ENCODE data around the gene TMEM63C. TPM values are rescaled to one million over a fixed set of nuclear protein-coding genes. Genes with fewer than 3 reads are reported as not detected.

Gene TMEM63C
- total and polyA plus RNA-seq, 2 donors, result 0.24 to 0.64 TPM

DNA sequence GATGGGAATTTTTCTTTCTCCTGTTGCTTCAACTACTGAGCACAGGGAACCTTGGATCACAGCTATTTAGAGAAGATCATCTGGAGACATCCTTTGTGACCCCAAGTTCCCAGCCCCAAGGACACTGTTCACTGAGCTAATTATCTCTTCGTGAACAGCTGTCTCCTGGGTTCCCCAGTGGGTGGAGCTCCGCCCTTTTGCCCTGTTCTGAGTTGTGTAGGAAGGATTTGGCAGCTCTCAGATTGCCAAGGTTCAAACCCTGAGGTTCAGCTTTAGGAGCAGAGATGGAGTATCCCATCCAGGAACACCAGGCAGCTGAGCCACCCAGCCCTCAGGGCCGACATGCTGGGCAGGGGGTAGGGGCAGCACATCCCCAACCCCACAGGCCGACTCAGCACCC, 57.4 kb downstream of the TMEM63C start:
- no peaks in the 10 kb centered on the region for H3K36me3 ChIP-seq (ENCODE audit: control insufficient read depth in 2 of 2, insufficient read depth in 2 of 2, low read length in 1 of 2)
- no peak overlapping the region for H3K4me3 ChIP-seq (ENCODE audit: low read length in 2 of 2)
- H3K27ac ChIP-seq (ENCODE audit: low read depth in 1 of 2, low read length in 1 of 2), result no peak overlapping the region
- no peak for DNase-seq (ENCODE audit: low read depth in 6 of 9, low spot score in 9 of 9)
- 80% methylated on average over 4 of the region's 4 CpGs for WGBS
- no peaks in the 10 kb centered on the region for H3K4me1 ChIP-seq (ENCODE audit: control insufficient read depth in 2 of 2, insufficient read depth in 2 of 2, low read length in 2 of 2)
- H3K9me3 ChIP-seq (ENCODE audit: control insufficient read depth in 2 of 2, insufficient read depth in 1 of 2, low read length in 1 of 2), result no peaks in the 10 kb centered on the region
- no peaks in the 10 kb centered on the region for H3K27me3 ChIP-seq (ENCODE audit: control insufficient read depth in 2 of 2, insufficient read depth in 1 of 2, low read length in 1 of 2)

GRCh38 chr14:77239412-77239811, 57.8 kb downstream of the TMEM63C start:
- Histone ChIP-seq H3K36me3 (ENCODE audit: control insufficient read depth in 2 of 2, insufficient read depth in 2 of 2, low read length in 1 of 2) (no peaks in the 10 kb centered on the region), H3K27me3 (ENCODE audit: control insufficient read depth in 2 of 2, insufficient read depth in 1 of 2, low read length in 1 of 2) (no peaks in the 10 kb centered on the region), H3K4me3 (ENCODE audit: low read length in 2 of 2) (no peak overlapping the region), H3K9me3 (ENCODE audit: control insufficient read depth in 2 of 2, insufficient read depth in 1 of 2, low read length in 1 of 2) (no peaks in the 10 kb centered on the region), H3K27ac (ENCODE audit: low read depth in 1 of 2, low read length in 1 of 2) (no peak overlapping the region), H3K4me1 (ENCODE audit: control insufficient read depth in 2 of 2, insufficient read depth in 2 of 2, low read length in 2 of 2) (no peaks in the 10 kb centered on the region)
- no peak for DNase-seq (ENCODE audit: low read depth in 6 of 9, low spot score in 9 of 9)
- WGBS, result 98% methylated on average over 16 of the region's 16 CpGs

- no peaks in the 10 kb centered on the region for H3K9me3 ChIP-seq (ENCODE audit: control insufficient read depth in 2 of 2, insufficient read depth in 1 of 2, low read length in 1 of 2)
- H3K27ac ChIP-seq (ENCODE audit: low read depth in 1 of 2, low read length in 1 of 2), result no peak overlapping the region
- H3K27me3 ChIP-seq (ENCODE audit: control insufficient read depth in 2 of 2, insufficient read depth in 1 of 2, low read length in 1 of 2), result no peaks in the 10 kb centered on the region
- no peaks in the 10 kb centered on the region for H3K36me3 ChIP-seq (ENCODE audit: control insufficient read depth in 2 of 2, insufficient read depth in 2 of 2, low read length in 1 of 2)
- 92% methylated on average over 15 of the region's 15 CpGs for WGBS
- H3K4me1 ChIP-seq (ENCODE audit: control insufficient read depth in 2 of 2, insufficient read depth in 2 of 2, low read length in 2 of 2), result no peaks in the 10 kb centered on the region
- no peak overlapping the region for H3K4me3 ChIP-seq (ENCODE audit: low read length in 2 of 2)
- DNase-seq (ENCODE audit: low read depth in 6 of 9, low spot score in 9 of 9), result no peak
These were observed 58.8 kb downstream of the TMEM63C start for GRCh38 chr14:77240336-77240915.

- Histone ChIP-seq H3K27ac (ENCODE audit: low read depth in 1 of 2, low read length in 1 of 2) (no peak overlapping the region), H3K4me3 (ENCODE audit: low read length in 2 of 2) (no peak overlapping the region), H3K4me1 (ENCODE audit: control insufficient read depth in 2 of 2, insufficient read depth in 2 of 2, low read length in 2 of 2) (no peaks in the 10 kb centered on the region), H3K36me3 (ENCODE audit: control insufficient read depth in 2 of 2, insufficient read depth in 2 of 2, low read length in 1 of 2) (no peaks in the 10 kb centered on the region), H3K9me3 (ENCODE audit: control insufficient read depth in 2 of 2, insufficient read depth in 1 of 2, low read length in 1 of 2) (no peaks in the 10 kb centered on the region), H3K27me3 (ENCODE audit: control insufficient read depth in 2 of 2, insufficient read depth in 1 of 2, low read length in 1 of 2) (no peaks in the 10 kb centered on the region)
- 71% methylated on average over 2 of the region's 2 CpGs for WGBS
- no peak for DNase-seq (ENCODE audit: low read depth in 6 of 9, low spot score in 9 of 9)
These were observed 60.4 kb downstream of the TMEM63C start for GRCh38 chr14:77241955-77242354.

- no peaks in the 10 kb centered on the region for H3K4me1 ChIP-seq (ENCODE audit: control insufficient read depth in 2 of 2, insufficient read depth in 2 of 2, low read length in 2 of 2)
- WGBS, result 7% methylated on average over 12 of the region's 12 CpGs
- H3K27ac ChIP-seq (ENCODE audit: low read depth in 1 of 2, low read length in 1 of 2), result no peak overlapping the region
- no peaks in the 10 kb centered on the region for H3K36me3 ChIP-seq (ENCODE audit: control insufficient read depth in 2 of 2, insufficient read depth in 2 of 2, low read length in 1 of 2)
- H3K9me3 ChIP-seq (ENCODE audit: control insufficient read depth in 2 of 2, insufficient read depth in 1 of 2, low read length in 1 of 2), result no peaks in the 10 kb centered on the region
- H3K27me3 ChIP-seq (ENCODE audit: control insufficient read depth in 2 of 2, insufficient read depth in 1 of 2, low read length in 1 of 2), result no peaks in the 10 kb centered on the region
- DNase-seq (ENCODE audit: low read depth in 6 of 9, low spot score in 9 of 9), result no peak
- no peak overlapping the region for H3K4me3 ChIP-seq (ENCODE audit: low read length in 2 of 2)
These were observed 61.2 kb downstream of the TMEM63C start for GRCh38 chr14:77242752-77243151.

DNA sequence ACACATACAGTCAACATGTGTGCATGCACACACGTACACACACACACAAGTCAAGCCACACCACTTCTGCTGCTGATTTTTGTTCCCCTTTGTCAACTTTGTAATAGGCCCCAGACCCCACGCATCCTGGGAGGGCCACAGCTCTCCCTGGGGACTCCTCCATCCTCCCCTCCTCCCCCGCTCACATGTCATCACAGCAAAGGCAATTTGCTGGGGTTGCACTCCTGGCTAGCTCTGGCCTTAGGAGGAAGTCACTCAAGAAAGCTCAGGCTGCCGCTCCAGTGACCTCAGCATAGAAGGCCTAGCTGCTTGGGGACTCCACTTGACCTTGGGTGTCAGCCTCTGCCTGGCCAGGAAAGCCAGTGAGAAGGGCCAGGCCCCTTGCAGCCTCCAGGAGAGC, 62.3 kb downstream of the TMEM63C start:
- Histone ChIP-seq H3K4me3 (ENCODE audit: low read length in 2 of 2) (no peak overlapping the region), H3K4me1 (ENCODE audit: control insufficient read depth in 2 of 2, insufficient read depth in 2 of 2, low read length in 2 of 2) (no peaks in the 10 kb centered on the region), H3K27me3 (ENCODE audit: control insufficient read depth in 2 of 2, insufficient read depth in 1 of 2, low read length in 1 of 2) (no peaks in the 10 kb centered on the region), H3K9me3 (ENCODE audit: control insufficient read depth in 2 of 2, insufficient read depth in 1 of 2, low read length in 1 of 2) (no peaks in the 10 kb centered on the region), H3K27ac (ENCODE audit: low read depth in 1 of 2, low read length in 1 of 2) (no peak overlapping the region), H3K36me3 (ENCODE audit: control insufficient read depth in 2 of 2, insufficient read depth in 2 of 2, low read length in 1 of 2) (no peaks in the 10 kb centered on the region)
- DNase-seq (ENCODE audit: low read depth in 6 of 9, low spot score in 9 of 9), result no peak
- WGBS, result 94% methylated on average over 4 of the region's 4 CpGs

DNA sequence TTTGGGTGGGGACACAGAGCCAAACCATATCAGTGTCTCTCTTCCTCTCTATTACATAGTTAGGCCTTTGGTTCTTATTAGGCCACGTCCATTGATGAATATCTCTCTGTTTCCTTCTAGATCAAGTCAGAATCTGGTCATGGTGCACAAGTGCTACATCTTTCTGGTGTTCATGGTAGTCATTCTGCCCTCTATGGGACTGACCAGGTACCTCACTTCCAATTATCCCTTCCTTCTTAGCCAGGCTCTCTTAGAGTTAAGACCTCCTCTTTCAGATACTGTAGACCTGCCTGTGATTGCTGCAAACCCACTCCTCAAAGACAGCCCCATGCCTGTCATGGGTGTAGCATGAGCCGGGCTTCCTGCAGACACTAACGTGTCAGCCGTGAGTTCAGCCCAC, 64.2 kb downstream of the TMEM63C start:
- Histone ChIP-seq H3K4me3 (ENCODE audit: low read length in 2 of 2) (no peak overlapping the region), H3K27me3 (ENCODE audit: control insufficient read depth in 2 of 2, insufficient read depth in 1 of 2, low read length in 1 of 2) (no peaks in the 10 kb centered on the region), H3K9me3 (ENCODE audit: control insufficient read depth in 2 of 2, insufficient read depth in 1 of 2, low read length in 1 of 2) (no peaks in the 10 kb centered on the region), H3K27ac (ENCODE audit: low read depth in 1 of 2, low read length in 1 of 2) (no peak overlapping the region), H3K36me3 (ENCODE audit: control insufficient read depth in 2 of 2, insufficient read depth in 2 of 2, low read length in 1 of 2) (no peaks in the 10 kb centered on the region), H3K4me1 (ENCODE audit: control insufficient read depth in 2 of 2, insufficient read depth in 2 of 2, low read length in 2 of 2) (no peaks in the 10 kb centered on the region)
- 96% methylated on average over 4 of the region's 4 CpGs for WGBS
- no peak for DNase-seq (ENCODE audit: low read depth in 6 of 9, low spot score in 9 of 9)

DNA sequence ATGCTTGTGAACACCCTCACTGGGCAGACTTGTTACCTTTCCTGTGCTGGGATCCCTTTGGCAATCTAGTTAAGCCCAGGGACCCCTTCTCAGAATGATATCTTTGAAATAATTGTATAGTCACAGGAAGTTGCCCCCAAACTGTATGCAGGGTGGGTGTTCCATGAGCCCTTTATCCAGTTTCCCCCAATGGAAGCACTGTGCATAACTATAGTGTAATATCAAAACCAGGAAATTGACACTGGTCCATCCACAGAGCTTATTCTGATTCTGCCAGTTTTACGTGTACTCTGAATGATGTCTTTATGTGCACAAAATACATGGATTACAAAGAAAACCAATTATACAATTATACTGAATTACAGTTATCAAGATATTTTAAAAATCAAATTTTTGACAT, 65.2 kb downstream of the TMEM63C start:
- H3K4me3 ChIP-seq (ENCODE audit: low read length in 2 of 2), result no peak overlapping the region
- H3K27me3 ChIP-seq (ENCODE audit: control insufficient read depth in 2 of 2, insufficient read depth in 1 of 2, low read length in 1 of 2), result no peaks in the 10 kb centered on the region
- H3K4me1 ChIP-seq (ENCODE audit: control insufficient read depth in 2 of 2, insufficient read depth in 2 of 2, low read length in 2 of 2), result no peaks in the 10 kb centered on the region
- no peaks in the 10 kb centered on the region for H3K36me3 ChIP-seq (ENCODE audit: control insufficient read depth in 2 of 2, insufficient read depth in 2 of 2, low read length in 1 of 2)
- WGBS, result 98% methylated on average over 1 of the region's 1 CpG
- no peak overlapping the region for H3K27ac ChIP-seq (ENCODE audit: low read depth in 1 of 2, low read length in 1 of 2)
- H3K9me3 ChIP-seq (ENCODE audit: control insufficient read depth in 2 of 2, insufficient read depth in 1 of 2, low read length in 1 of 2), result no peaks in the 10 kb centered on the region
- no peak for DNase-seq (ENCODE audit: low read depth in 6 of 9, low spot score in 9 of 9)

DNA sequence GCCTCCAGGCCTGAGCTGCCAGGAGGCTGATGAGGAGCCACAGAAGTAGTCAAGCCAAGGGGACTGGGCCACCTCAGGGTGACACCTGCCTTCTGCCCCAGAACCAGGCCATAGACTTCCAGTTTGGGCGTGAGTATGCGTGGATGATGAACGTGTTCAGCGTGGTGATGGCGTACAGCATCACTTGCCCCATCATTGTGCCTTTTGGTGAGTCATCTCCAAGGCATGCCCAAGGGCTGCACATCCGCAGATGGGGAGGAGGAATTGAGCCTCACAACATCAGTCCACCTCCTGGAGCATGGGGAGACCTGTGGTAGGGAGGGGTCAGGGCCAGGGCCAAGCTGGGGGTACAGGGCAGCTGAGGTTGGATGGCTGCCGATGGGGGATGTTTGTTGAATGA, 67.1 kb downstream of the TMEM63C start:
- no peak for DNase-seq (ENCODE audit: low read depth in 6 of 9, low spot score in 9 of 9)

GRCh38 chr14:77249286-77249685, 67.7 kb downstream of the TMEM63C start:
- DNase-seq (ENCODE audit: low read depth in 6 of 9, low spot score in 9 of 9), result no peak
- Histone ChIP-seq H3K27ac (ENCODE audit: low read depth in 1 of 2, low read length in 1 of 2) (no peak overlapping the region), H3K9me3 (ENCODE audit: control insufficient read depth in 2 of 2, insufficient read depth in 1 of 2, low read length in 1 of 2) (no peaks in the 10 kb centered on the region), H3K27me3 (ENCODE audit: control insufficient read depth in 2 of 2, insufficient read depth in 1 of 2, low read length in 1 of 2) (no peaks in the 10 kb centered on the region), H3K4me1 (ENCODE audit: control insufficient read depth in 2 of 2, insufficient read depth in 2 of 2, low read length in 2 of 2) (no peaks in the 10 kb centered on the region), H3K4me3 (ENCODE audit: low read length in 2 of 2) (no peak overlapping the region), H3K36me3 (ENCODE audit: control insufficient read depth in 2 of 2, insufficient read depth in 2 of 2, low read length in 1 of 2) (no peaks in the 10 kb centered on the region)
- WGBS, result 96% methylated on average over 7 of the region's 7 CpGs

More for the DNA sequence above, 67.1 kb downstream of the TMEM63C start:
- WGBS, result 98% methylated on average over 7 of the region's 7 CpGs
- no peaks in the 10 kb centered on the region for H3K27me3 ChIP-seq (ENCODE audit: control insufficient read depth in 2 of 2, insufficient read depth in 1 of 2, low read length in 1 of 2)
- no peaks in the 10 kb centered on the region for H3K4me1 ChIP-seq (ENCODE audit: control insufficient read depth in 2 of 2, insufficient read depth in 2 of 2, low read length in 2 of 2)
- no peak overlapping the region for H3K27ac ChIP-seq (ENCODE audit: low read depth in 1 of 2, low read length in 1 of 2)
- H3K36me3 ChIP-seq (ENCODE audit: control insufficient read depth in 2 of 2, insufficient read depth in 2 of 2, low read length in 1 of 2), result no peaks in the 10 kb centered on the region
- H3K4me3 ChIP-seq (ENCODE audit: low read length in 2 of 2), result no peak overlapping the region
- no peaks in the 10 kb centered on the region for H3K9me3 ChIP-seq (ENCODE audit: control insufficient read depth in 2 of 2, insufficient read depth in 1 of 2, low read length in 1 of 2)

Data from thymus (tissue), 11 donors.